GM18519 (cell line): ENCODE measurements around the gene EXT2.
A peak's percentile ranks its signal among the peaks of the same experiment; 100 is the strongest.

Source experiments
- ATAC-seq: cut with Tn5 transposase; IDR thresholded peaks from one replicate; pipeline ENCODE4 v1.9.1; 2021; ENCODE audit warnings: mild to moderate bottlenecking, moderate library complexity; ENCODE audit not compliant: unreplicated experiment, low FRiP score

EXT2 gene

DNA sequence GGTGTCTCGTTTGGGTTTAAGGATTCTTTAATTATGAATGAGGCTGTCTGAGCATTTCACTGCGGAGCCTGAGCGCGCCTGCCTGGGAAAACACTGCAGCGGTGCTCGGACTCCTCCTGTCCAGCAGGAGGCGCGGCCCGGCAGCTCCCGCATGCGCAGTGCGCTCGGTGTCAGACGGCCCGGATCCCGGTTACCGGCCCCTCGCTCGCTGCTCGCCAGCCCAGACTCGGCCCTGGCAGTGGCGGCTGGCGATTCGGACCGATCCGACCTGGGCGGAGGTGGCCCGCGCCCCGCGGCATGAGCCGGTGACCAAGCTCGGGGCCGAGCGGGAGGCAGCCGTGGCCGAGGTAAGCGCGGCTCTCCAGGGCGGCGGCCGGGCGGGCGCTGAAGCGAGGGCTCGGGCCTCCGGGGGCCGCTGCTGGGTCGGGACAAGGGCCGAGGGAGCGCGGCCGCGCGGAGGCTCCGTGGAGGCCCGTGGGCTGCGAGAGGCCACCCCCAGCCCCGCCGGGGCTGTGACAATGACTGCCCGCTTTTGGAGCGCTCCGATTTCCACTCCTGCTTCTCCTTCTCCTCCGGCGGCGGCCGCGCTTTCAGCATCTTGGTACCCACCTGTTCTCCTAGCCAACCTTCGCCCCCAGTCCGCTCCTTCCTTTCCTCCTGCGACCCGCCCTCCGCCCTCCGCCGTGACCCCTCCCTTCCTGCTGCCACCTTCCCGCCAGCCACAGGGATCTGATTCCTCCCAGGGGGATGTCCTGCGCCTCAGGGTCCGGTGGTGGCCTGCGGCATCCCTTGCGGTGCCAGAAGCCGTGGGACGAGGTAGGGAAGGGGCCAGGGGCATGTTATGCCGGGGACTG is at the start of gene EXT2:
Gene EXT2, plus strand, starts transcription at position 173 of the 854 bp plus-strand sequence. CDS start 12,035 bp downstream, outside the sequence.
- ATAC-seq, result peak; percentile 88

- ATAC-seq, result no peak
These were observed 49.3 kb upstream of the EXT2 start for GRCh38 chr11:44046182-44046581.

DNA sequence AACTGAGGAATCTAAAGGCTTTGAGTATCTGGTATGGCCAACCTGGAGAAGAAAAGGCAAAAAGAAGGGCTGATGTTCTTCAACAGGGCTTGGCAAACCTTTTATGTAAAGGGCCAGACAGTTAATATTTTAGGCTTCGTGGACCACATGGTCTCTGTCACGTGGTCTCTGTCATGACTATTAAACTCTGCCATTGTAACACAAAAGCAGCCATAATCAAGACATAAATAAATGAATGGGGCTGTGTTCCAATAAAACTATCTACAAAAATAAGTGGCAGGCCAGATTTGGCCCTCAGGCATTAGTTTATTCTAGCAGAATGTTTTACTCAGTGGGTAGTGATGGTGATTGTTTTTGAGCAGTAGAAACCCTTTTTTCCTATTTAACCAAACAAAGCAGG is 48.2 kb upstream of the EXT2 start:
- no peak for ATAC-seq

DNA sequence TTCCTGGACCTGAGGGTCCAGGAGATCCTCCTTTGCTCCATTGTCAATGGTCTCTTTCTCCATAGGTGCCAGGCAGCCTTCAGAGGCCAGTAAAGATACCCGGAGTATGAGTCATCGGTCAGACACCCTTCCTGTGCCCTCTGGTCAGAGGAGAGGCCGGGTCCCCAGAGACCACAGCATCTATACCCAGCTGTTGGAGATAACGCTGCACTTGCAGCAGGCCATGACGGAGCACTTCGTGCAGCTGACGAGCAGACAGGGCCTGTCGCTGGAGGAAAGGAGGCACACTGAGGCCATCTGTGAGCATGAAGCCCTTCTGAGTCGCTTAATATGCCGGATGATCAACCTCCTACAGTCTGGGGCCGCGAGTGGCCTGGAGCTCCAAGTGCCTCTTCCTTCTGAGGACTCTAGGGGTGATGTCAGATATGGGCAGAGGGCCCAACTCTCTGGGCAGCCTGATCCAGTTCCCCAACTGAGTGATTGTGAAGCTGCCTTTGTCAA is 47.5 kb upstream of the EXT2 start, which contains the start of gene ACCSL:
Gene ACCSL, plus strand, starts transcription at position 51 of the 501 bp plus-strand sequence. Its CDS starts 56 bp downstream, at position 107.
- no peak for ATAC-seq

DNA sequence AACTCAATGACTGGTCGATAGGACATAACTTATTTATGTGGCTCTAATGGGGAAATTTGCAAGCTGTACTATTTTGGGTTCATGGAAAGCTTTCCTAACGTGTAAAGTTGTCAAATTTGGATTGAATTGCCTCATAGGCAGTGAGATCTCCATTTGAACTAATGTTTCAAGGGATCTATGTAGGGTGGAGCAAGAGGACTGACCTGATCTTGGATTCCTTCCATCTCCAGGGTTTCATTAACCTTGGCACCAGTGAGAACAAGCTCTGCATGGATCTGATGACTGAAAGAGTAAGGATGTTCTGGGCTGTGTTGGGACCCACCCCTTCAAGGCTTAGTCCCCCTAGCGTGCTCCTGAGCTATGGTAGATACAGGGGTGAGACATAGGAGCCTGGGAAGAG is 45.6 kb upstream of the EXT2 start:
- ATAC-seq, result no peak

- ATAC-seq, result no peak
These were observed 44.3 kb upstream of the EXT2 start for GRCh38 chr11:44051171-44051570.

GRCh38 chr11:44057340-44057739 is 38.1 kb upstream of the EXT2 start:
- no peak for ATAC-seq

- ATAC-seq, result no peak
These were observed 37.2 kb upstream of the EXT2 start for GRCh38 chr11:44058275-44058674.

DNA sequence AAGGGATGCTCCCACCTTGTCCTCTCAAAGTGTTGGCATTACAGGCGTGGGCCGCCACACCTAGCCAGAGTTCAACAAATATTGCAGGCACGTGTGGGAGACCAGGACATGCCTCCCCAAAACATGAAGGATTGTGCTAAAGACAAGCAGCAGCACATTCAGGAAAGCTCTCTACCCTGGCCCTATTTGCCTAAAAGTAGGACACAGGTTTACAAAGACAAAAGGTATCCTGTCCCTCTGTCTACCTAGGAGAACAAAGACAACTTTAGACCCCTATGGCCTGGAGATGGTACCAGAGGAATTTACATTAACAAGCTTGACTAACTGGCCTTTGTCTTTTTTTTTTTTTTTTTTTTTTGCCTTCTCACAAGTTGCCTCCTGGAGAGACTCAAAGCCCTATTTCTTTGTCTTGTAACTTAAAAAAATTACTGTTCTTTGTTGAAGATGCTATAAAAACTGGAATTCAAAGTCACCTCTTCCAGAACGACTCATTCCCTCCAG is 30.3 kb upstream of the EXT2 start:
- ATAC-seq, result no peak

GRCh38 chr11:44065841-44066731 is 29.4 kb upstream of the EXT2 start, which contains the start of gene ACCS:
Gene ACCS (plus strand): TSS chr11:44066270. CDS start chr11:44067628, 1,358 bp downstream.
- peak; percentile 90 for ATAC-seq

DNA sequence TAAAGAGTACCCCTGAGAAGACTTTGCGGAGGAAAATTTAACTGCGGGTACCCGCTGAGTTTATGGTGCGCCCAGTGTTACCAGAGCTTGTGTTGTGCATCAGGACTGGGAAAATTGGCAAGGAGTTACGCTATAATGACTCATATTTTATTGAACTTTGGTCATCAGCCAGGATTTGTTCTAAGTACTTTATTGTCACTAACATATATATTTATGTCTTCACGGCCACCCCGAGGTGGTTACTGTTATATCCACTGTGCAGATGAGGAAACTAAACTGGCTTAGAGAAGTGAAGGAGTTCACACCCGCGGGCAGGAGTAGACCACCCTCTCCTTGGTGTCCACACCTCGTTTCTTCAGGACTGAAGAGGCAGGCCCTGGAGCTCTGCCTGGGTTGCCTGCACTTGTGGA is 28.7 kb upstream of the EXT2 start:
- no peak for ATAC-seq

DNA sequence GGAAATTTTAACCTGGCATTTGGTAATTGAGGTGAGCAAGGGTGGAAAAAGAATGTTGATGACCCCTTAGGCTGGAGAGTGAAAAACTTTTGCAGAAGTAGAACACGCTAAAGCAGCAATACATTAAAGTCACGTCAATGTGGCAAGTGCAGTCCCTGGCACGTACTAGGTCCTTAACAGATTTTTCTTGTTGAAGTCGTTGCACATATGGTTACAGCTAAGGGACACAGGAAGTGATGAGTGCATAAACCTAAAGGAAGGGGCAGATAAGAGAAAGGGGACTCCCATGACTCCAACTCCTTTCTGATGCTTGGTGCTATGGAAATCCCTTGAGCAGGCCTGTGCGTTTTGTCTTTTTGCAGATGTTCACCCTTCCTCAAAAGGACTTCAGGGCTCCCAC is 28.2 kb upstream of the EXT2 start:
- ATAC-seq, result no peak

DNA sequence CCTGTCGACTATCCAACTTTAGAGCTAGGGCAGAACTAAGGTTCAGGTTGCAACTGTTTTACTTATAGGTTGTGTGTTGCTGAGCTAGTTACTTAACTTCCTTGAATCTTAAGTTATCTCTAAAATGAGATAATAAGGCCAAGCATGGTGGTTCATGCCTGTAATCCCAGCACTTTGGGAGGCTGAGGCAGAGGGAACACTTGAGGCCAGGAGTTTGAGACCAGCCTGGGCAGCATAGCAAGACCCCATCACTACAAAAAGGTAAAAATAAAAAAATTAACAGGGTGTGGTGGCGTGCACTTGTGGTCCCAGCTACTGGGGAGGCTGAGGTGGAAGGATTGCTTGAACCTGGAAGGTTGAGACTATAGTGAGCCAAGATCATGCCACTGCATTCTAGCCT is 27.3 kb upstream of the EXT2 start:
- no peak for ATAC-seq

DNA sequence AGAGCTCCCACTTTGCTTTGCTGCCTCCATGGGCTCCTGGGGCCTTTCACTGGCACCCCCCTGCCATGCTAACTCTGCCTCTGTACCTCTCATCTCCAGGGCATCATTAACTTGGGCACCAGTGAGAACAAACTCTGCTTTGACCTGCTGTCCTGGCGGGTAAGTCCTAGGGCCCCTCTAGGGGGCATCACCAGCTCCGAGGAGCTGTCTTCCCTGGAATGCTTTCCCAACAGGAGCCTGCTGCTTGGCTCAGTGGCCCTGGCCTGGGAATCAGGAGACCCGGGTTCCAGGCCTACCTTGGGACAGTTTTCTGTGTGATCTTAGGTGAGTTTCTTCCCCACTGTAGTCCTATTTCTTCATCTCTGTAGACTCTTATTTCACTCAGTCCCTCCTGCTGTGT is 24.3 kb upstream of the EXT2 start:
- no peak for ATAC-seq

DNA sequence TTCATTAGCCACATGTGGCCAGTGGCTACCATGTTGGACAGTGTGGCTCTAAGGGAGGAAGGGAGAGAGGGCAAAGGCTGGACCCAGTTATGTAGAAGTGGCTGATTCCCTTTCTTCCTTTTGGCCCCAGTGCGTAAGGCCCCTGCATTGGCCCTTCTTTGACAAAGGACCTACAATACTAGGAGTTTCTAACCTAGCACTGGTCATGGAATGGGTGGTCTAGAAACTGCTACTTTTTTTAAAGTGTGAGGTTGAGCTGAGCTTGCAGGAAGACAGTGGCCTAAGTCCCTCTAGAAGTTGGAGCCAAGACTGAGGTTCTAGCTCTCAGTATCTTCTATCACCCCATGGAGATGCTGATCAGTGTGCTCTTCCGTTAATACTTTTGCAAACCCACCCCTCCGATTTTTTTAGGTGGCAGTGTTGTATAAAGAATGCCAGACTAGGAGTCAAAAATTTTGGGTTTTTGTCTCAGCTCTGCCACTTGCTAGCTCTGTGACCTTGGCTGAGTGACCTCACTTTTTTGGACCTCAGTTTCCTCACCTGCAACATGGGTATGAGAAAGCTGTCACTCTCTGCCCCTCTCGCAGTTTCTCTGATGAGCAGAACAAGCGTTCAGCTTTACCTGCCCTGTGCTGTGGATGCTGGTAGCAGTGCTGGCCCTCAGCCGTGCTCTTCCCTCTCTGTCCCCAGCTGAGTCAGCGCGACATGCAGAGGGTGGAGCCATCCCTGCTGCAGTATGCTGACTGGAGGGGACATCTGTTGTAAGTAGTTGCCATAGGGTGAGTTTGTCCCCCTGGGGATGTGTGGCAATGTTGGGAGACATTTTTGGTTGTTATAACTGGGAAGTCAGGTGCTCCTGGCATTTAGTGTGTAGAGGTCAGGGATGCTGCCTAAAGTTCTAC is 22.5 kb upstream of the EXT2 start:
- ATAC-seq, result no peak

- no peak for ATAC-seq
These were observed 16.7 kb upstream of the EXT2 start for GRCh38 chr11:44078794-44079193.

DNA sequence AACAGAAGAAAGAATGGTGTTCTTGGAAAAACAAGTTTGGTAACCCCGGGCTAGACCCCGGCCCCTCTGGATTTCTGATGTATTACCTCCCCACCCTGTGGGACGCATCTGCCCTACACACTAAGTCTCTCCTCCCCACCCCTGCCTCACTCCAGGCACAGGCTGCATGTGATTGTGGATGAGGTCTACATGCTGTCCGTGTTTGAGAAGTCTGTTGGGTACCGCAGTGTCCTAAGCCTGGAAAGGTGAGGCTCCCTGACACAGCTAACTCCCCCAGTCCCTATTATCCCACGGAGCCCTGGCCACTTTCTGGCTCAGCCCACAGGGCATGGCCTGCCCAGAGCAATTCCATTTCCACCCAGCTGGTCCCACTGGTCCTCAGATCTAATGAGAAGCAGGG is 16.1 kb upstream of the EXT2 start:
- ATAC-seq, result no peak

- ATAC-seq, result no peak
These were observed 14.5 kb upstream of the EXT2 start for GRCh38 chr11:44080951-44081350.

- no peak for ATAC-seq
These were observed 12.8 kb upstream of the EXT2 start for GRCh38 chr11:44082645-44083044.

GRCh38 chr11:44083433-44083832 is 12.0 kb upstream of the EXT2 start:
- ATAC-seq, result no peak
